Stimulated activated CD4-positive, alpha-beta T cell treated with anti-CD3 and anti-CD28 coated beads, Interleukin-2, amount 100 ng/mL, for 4 hours (primary cell): ENCODE measurements around the gene NEDD4L.
A peak's percentile ranks its signal among the peaks of the same experiment; 100 is the strongest.

Experiments used
- DNase-seq: peaks from one replicate; pipeline ENCODE4 v3.0.0-alpha.2; 2020; ENCODE audit warnings: low read depth

NEDD4L gene

GRCh38 chr18:58181988-58182387, 138.0 kb downstream of the NEDD4L start:
- no peak for DNase-seq

GRCh38 chr18:58183226-58183625, 139.2 kb downstream of the NEDD4L start:
- no peak for DNase-seq

GRCh38 chr18:58186258-58186948, 142.4 kb downstream of the NEDD4L start:
- DNase-seq = no peak

GRCh38 chr18:58187674-58188073, 143.6 kb downstream of the NEDD4L start:
- DNase-seq = no peak

- no peak for DNase-seq
Observed at GRCh38 chr18:58188996-58189395, 145.0 kb downstream of the NEDD4L start.

GRCh38 chr18:58190842-58191530, 147.0 kb downstream of the NEDD4L start:
- DNase-seq = no peak

GRCh38 chr18:58191626-58192025, 147.6 kb downstream of the NEDD4L start:
- no peak for DNase-seq

GRCh38 chr18:58192519-58192918, 148.5 kb downstream of the NEDD4L start:
- DNase-seq = no peak

GRCh38 chr18:58194028-58194427, 150.0 kb downstream of the NEDD4L start:
- no peak for DNase-seq

- peak; percentile 2 for DNase-seq
Observed at GRCh38 chr18:58195278-58195765, 151.3 kb downstream of the NEDD4L start.

- DNase-seq = no peak
Observed at GRCh38 chr18:58196164-58196563, 152.1 kb downstream of the NEDD4L start.

- no peak for DNase-seq
Observed at GRCh38 chr18:58196881-58197872, 153.2 kb downstream of the NEDD4L start.

GRCh38 chr18:58201268-58201667, 157.2 kb downstream of the NEDD4L start:
- no peak for DNase-seq

GRCh38 chr18:58201733-58202730, 158.0 kb downstream of the NEDD4L start:
- DNase-seq = no peak

GRCh38 chr18:58204776-58205442, 160.9 kb downstream of the NEDD4L start:
- DNase-seq = no peak

- DNase-seq = no peak
Observed at GRCh38 chr18:58205443-58206160, 161.6 kb downstream of the NEDD4L start.

GRCh38 chr18:58207520-58208152, 163.6 kb downstream of the NEDD4L start:
- DNase-seq = no peak

- DNase-seq = no peak
Observed at GRCh38 chr18:58208207-58208932, 164.3 kb downstream of the NEDD4L start.

GRCh38 chr18:58209326-58209725, 165.3 kb downstream of the NEDD4L start:
- DNase-seq = no peak
